ENCODE results near the gene HOOK1. TPM values are rescaled to one million over a fixed set of nuclear protein-coding genes. Genes with fewer than 3 reads are reported as not detected.

The HOOK1 gene
- total RNA-seq, 2 experiments from 2014 or later, result 18.1 to 19.4 TPM

DNA sequence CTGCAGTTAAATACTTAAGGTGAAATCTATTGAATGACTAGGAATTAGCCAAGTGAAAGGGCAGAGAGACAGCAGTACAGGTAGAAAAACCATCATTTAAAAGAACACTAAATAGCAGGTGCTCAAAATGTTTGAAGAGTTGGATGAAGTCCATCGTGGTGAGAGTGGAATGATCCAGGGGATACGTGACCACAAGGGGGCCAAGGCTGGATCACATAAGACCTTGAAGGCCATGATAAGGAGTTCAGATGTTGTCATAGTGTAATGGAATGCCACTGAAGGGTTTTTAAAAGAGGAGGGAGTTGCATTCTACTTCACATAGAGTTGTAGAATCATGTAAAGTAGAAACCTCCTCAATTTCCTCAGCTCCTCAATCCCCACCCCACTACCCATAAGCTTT lies 34.8 kb upstream of the HOOK1 start:
- Histone ChIP-seq H3K27ac (ENCODE audit: low read depth in 1 of 2, low read length in 2 of 2) (no peak overlapping the region), H3K4me3 (ENCODE audit: low read length) (no peak overlapping the region), H3K9me3 (ENCODE audit: control insufficient read depth in 1 of 2, insufficient read depth in 1 of 2, low read length in 2 of 2) (no peaks in the 10 kb centered on the region), H3K36me3 (ENCODE audit: insufficient read depth, low read length) (no peaks in the 10 kb centered on the region), H3K4me1 (ENCODE audit: insufficient read depth, low read length) (no peaks in the 10 kb centered on the region), H3K27me3 (ENCODE audit: control insufficient read depth in 1 of 2, insufficient read depth in 2 of 2, low read length in 2 of 2) (peaks cover 0 to 4% of the 10 kb centered on the region in 2 experiments)
- ChIA-PET POLR2A (interaction anchor here (0.7 to 1.2 kb wide), 2 partner anchors 21 to 218 kb away, joined by 3 to 4 read pairs; no protein-coding TSS in a partner anchor), CTCF (no interaction called here)
- peak in 3 of 14 experiments; percentile 1 to 5 (median 3) for DNase-seq
- H3K27ac Mint-ChIP-seq, result no peak overlapping the region
- no peaks in the 10 kb centered on the region for H3K9me3 Mint-ChIP-seq
- intact Hi-C loops (cut with DNase I, micrococcal nuclease), result no loop called here
- ATAC-seq (ENCODE audit: poor library complexity), result no peak
- TF ChIP-seq, protein P1, sequence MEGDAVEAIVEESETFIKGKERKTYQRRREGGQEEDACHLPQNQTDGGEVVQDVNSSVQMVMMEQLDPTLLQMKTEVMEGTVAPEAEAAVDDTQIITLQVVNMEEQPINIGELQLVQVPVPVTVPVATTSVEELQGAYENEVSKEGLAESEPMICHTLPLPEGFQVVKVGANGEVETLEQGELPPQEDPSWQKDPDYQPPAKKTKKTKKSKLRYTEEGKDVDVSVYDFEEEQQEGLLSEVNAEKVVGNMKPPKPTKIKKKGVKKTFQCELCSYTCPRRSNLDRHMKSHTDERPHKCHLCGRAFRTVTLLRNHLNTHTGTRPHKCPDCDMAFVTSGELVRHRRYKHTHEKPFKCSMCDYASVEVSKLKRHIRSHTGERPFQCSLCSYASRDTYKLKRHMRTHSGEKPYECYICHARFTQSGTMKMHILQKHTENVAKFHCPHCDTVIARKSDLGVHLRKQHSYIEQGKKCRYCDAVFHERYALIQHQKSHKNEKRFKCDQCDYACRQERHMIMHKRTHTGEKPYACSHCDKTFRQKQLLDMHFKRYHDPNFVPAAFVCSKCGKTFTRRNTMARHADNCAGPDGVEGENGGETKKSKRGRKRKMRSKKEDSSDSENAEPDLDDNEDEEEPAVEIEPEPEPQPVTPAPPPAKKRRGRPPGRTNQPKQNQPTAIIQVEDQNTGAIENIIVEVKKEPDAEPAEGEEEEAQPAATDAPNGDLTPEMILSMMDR (IDR thresholded peaks at IDR 0.05), result no peak
- no peak overlapping the region for H3K4me3 Mint-ChIP-seq
- no peaks in the 10 kb centered on the region for H3K36me3 Mint-ChIP-seq (ENCODE audit: low read depth)
- H3K4me1 Mint-ChIP-seq (ENCODE audit: low read depth), result no peaks in the 10 kb centered on the region
- H3K27me3 Mint-ChIP-seq, result no peaks in the 10 kb centered on the region

DNA sequence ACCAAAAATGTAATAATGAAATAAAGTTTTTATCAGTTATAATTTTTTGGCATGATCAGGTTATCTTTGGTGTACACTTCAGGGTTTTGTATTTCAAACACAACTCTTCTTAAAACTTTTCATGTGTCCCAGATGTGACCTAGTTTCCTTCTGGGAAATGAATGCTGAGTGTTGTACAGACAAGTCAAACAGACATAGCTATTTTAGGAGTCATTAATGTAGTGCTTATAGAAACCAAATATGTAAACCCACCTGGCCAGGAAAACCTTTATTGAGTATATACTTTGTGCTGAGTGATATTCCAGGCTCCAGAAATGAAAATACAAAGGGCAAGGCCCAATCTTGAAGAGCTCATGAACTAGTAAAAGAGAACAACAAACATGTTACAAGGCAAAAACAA lies 25.9 kb upstream of the HOOK1 start:
- Mint-ChIP-seq H3K4me1 (ENCODE audit: low read depth) (peaks cover 5% of the 10 kb centered on the region), H3K27ac (no peak overlapping the region), H3K27me3 (no peaks in the 10 kb centered on the region), H3K4me3 (no peak overlapping the region), H3K36me3 (ENCODE audit: low read depth) (no peaks in the 10 kb centered on the region), H3K9me3 (peaks cover 9% of the 10 kb centered on the region)
- H3K4me3 ChIP-seq (ENCODE audit: low read length), result no peak overlapping the region
- H3K9me3 ChIP-seq (ENCODE audit: control insufficient read depth in 1 of 2, insufficient read depth in 1 of 2, low read length in 2 of 2), result peaks cover 6 to 9% of the 10 kb centered on the region in 2 experiments
- H3K27ac ChIP-seq (ENCODE audit: low read depth in 1 of 2, low read length in 2 of 2), result no peak overlapping the region
- no peak for ATAC-seq (ENCODE audit: poor library complexity)
- intact Hi-C loops (cut with DNase I, micrococcal nuclease), result no loop called here
- no peaks in the 10 kb centered on the region for H3K27me3 ChIP-seq (ENCODE audit: control insufficient read depth in 1 of 2, insufficient read depth in 2 of 2, low read length in 2 of 2)
- POLR2A ChIA-PET, result no interaction called here
- H3K36me3 ChIP-seq (ENCODE audit: insufficient read depth, low read length), result no peaks in the 10 kb centered on the region
- no peak for DNase-seq
- TF ChIP-seq, protein P1 (IDR thresholded peaks at IDR 0.05), result no peak
- H3K4me1 ChIP-seq (ENCODE audit: insufficient read depth, low read length), result no peaks in the 10 kb centered on the region
- CTCF ChIA-PET, result no interaction called here

DNA sequence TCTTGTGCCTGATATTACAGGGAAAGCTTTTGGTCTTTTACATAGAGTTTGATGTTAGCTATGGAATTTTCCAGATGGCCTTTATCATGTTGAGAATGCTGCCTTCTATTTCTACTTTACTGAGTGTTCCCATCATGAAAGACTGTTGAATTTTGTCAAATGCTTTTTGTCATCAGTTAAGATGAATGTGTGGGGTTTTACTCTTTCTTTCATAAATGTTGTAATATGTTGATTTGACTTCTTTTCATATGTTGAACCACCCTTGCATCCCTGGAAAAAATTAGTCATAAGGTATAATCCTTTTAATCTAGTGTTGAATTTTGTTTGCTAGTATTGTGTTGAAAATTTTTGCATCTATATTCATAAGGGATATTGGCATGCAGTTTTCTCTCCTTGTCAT lies 16.1 kb upstream of the HOOK1 start:
- no peak for DNase-seq
- H3K4me3 ChIP-seq (ENCODE audit: low read length), result no peak overlapping the region
- POLR2A ChIA-PET, result no interaction called here
- H3K4me1 Mint-ChIP-seq (ENCODE audit: low read depth), result no peaks in the 10 kb centered on the region
- ATAC-seq (ENCODE audit: poor library complexity), result no peak
- H3K27me3 ChIP-seq (ENCODE audit: control insufficient read depth in 1 of 2, insufficient read depth in 2 of 2, low read length in 2 of 2), result peaks cover 0 to 3% of the 10 kb centered on the region in 2 experiments
- H3K36me3 ChIP-seq (ENCODE audit: insufficient read depth, low read length), result no peaks in the 10 kb centered on the region
- no peak overlapping the region for H3K27ac Mint-ChIP-seq
- H3K27me3 Mint-ChIP-seq, result peaks cover 13% of the 10 kb centered on the region
- H3K4me3 Mint-ChIP-seq, result no peak overlapping the region
- H3K36me3 Mint-ChIP-seq (ENCODE audit: low read depth), result no peaks in the 10 kb centered on the region
- H3K27ac ChIP-seq (ENCODE audit: low read depth in 1 of 2, low read length in 2 of 2), result no peak overlapping the region
- H3K9me3 Mint-ChIP-seq, result peaks cover 10% of the 10 kb centered on the region
- peaks cover 0 to 5% of the 10 kb centered on the region in 2 experiments for H3K9me3 ChIP-seq (ENCODE audit: control insufficient read depth in 1 of 2, insufficient read depth in 1 of 2, low read length in 2 of 2)
- H3K4me1 ChIP-seq (ENCODE audit: insufficient read depth, low read length), result no peaks in the 10 kb centered on the region
- intact Hi-C loops (cut with DNase I, micrococcal nuclease), result no loop called here
- TF ChIP-seq, protein P1 (IDR thresholded peaks at IDR 0.05), result no peak
- CTCF ChIA-PET, result no interaction called here

Data from CD4-positive, alpha-beta T cell (primary cell).